GM12891 (cell line): ENCODE results near the gene FSHR.

Source experiments
- DNase-seq: peaks from one replicate; pipeline ENCODE4 v3.0.0; 2011; ENCODE audit warnings: low spot score; ENCODE audit not compliant: insufficient read length
- FAIRE-seq: peaks from 2 replicates; lab custom pipeline; 2011; peaks lifted over from hg19 to GRCh38; lab: Jason Lieb, UNC
- PAX5 ChIP-seq: IDR thresholded peaks from 2 replicates; pipeline ENCODE4 v1.6.1; 2011; ENCODE audit warnings: low read length, moderate library complexity, mild to moderate bottlenecking; ENCODE audit not compliant: insufficient read depth, severe bottlenecking
- POLR2A ChIP-seq: IDR thresholded peaks from 2 replicates; pipeline ENCODE4 v1.6.1; 2011; ENCODE audit warnings: low read depth, low read length, control low read depth
- POLR2AphosphoS5 ChIP-seq: IDR thresholded peaks from 2 replicates; pipeline ENCODE4 v1.6.1; 2011; ENCODE audit warnings: low read depth, low read length, control low read depth
- POU2F2 ChIP-seq: IDR thresholded peaks from 2 replicates; pipeline ENCODE4 v1.6.1; 2011; ENCODE audit warnings: low read depth, mild to moderate bottlenecking, control low read depth, low read length, moderate library complexity
- SPI1 ChIP-seq: IDR thresholded peaks from 2 replicates; pipeline ENCODE4 v1.6.1; 2011; ENCODE audit warnings: low read depth, low read length, control low read depth
- TAF1 ChIP-seq: IDR thresholded peaks from 2 replicates; pipeline ENCODE4 v1.6.1; 2011; ENCODE audit warnings: low read depth, low read length, control low read depth

Gene FSHR

DNA sequence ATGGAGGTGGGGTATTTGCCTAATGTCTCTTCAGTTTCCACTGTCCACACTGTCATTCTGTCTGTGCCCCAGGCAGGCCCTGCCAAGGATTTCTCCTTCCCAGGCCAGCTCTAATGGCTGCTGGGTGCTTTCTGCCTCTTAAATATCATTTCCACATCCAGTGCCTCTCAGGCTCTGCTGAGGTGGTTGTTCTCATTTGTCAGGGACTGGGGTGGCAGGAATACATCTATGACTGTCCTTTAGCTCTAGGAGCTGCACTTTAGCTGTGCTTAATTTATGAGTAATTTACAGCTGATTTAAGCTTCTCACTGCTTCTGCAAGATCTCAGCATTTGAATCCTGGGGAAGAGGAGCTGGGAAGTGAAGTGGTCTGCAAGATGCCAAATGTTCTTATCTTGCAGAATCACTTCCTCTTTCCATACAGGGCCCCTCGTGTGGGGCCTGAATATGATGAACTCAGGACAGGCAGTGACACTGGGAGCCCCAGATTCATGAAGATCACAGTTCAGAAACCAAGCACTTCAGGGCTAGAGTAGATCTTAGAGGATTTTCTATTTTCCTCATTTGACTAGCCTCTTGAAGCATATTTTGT lies 150.2 kb downstream of the FSHR start:
- DNase-seq, result no peak
- peak; percentile 33 for FAIRE-seq
- TF ChIP-seq POLR2A, result no peak
- peak; percentile 97 for TF ChIP-seq SPI1

DNA sequence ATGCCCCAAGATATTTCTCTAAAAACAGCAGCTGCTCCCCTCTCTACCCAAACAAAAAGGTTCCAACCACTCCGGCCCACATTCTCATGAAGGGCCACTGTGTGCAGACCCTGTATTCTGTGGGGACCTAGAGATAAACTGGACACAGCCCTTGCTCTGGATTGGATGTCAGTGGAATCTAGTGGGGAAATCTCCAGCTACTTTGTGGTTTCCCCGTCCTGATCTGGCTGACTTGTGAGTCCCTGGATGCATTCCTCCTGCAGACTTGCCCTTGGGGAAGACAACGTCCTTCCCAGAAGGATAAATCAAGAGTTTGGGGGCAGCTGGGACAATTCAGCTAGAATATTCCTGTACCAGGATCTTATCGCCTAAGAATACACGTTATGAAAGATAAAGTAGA lies 151.1 kb downstream of the FSHR start:
- DNase-seq (no peak), FAIRE-seq (no peak)

DNA sequence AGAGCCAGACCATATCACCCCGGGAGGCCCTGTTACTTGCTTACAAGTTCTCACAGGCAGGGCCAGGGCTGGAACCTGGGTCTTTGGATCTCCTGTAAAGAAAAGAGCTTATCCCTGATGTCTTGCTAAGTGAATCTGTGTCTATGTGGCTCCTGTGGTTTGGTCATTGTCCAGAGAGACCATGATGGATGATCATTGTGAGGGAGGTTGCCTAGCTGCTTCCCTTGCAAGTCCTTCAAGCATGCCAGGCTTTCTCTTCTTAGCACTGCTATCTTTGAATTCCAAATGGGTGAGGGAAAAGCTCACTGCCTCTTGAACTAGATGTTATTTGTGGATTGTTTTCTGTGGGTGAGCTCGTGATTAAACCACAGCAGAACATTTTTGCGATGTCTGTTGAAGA lies 151.6 kb downstream of the FSHR start:
- FAIRE-seq (no peak), DNase-seq (no peak)
- TF ChIP-seq TAF1 (no peak), PAX5 (no peak), SPI1 (no peak), POLR2A (no peak)

More for the DNA sequence above, 151.1 kb downstream of the FSHR start:
- TF ChIP-seq POLR2AphosphoS5, result no peak
- no peak for TF ChIP-seq SPI1
- TF ChIP-seq POU2F2, result no peak
- TF ChIP-seq TAF1, result no peak
- no peak for TF ChIP-seq PAX5
- no peak for TF ChIP-seq POLR2A

DNA sequence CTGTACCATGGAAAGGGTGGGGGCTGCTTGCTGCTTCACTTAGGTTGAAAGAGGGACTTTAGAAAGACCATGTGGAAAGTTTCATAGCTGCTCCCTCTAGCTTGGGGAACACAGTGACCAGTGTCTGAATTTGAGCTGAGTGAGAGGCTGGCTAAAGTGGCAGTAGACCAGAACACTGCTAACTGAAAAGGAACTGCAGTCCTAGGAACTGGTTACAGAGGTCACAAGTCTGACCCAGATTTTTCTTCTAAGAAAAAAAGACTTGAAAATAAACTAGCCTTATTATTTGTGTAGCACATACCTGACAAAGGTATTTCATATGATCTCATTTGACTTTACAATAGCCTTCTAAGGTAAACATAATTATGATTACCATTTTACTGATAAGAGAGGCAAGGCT lies 153.6 kb downstream of the FSHR start:
- FAIRE-seq (no peak), DNase-seq (no peak)
- TF ChIP-seq TAF1, result no peak
- TF ChIP-seq POLR2AphosphoS5, result no peak
- TF ChIP-seq SPI1, result no peak
- TF ChIP-seq POU2F2, result no peak
- no peak for TF ChIP-seq POLR2A
- TF ChIP-seq PAX5, result no peak

DNA sequence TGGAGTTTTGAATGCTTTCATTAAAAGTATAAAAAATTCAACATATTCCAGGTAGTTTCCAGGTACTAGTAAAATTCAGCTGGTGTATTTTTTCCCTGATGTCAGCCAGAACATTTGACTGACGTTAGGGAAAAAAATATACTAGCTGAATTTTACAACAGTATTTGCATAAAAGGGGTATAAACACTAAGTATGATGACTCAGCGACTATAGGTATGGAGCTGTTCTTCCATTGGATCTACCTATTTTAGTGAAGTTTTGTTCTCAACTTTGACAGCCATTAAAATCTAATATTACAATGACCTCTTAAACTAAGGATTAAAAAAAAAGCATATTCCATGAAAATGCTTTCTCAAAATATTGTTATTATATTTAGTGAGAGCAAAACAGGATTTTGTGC lies 155.9 kb downstream of the FSHR start:
- no peak for FAIRE-seq
- TF ChIP-seq PAX5 (no peak), TAF1 (no peak), POU2F2 (no peak), POLR2AphosphoS5 (no peak), POLR2A (no peak), SPI1 (no peak)
- no peak for DNase-seq

DNA sequence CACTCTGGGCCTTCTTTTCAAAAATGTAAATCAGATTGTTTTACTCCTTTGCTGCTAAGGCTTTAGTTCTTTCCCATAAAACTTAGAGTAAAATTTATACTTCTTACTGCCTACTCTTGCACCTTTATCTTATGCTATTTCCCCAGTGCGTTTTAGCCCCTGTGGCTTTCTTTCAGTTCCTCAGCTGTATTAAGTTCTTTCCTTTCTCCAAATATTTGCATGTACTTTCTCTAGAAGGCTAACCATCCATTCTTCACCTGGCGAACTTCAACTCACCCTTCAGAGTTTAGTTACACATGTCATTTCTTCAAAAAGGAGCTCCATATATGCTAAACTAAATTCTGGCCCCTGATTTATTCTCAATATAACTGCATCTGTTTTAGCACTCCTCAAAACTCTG lies 160.7 kb downstream of the FSHR start:
- TF ChIP-seq SPI1, result peak; percentile 89
- no peak for TF ChIP-seq POLR2AphosphoS5
- TF ChIP-seq PAX5, result no peak
- TF ChIP-seq POLR2A, result no peak
- DNase-seq, result no peak
- FAIRE-seq, result no peak

DNA sequence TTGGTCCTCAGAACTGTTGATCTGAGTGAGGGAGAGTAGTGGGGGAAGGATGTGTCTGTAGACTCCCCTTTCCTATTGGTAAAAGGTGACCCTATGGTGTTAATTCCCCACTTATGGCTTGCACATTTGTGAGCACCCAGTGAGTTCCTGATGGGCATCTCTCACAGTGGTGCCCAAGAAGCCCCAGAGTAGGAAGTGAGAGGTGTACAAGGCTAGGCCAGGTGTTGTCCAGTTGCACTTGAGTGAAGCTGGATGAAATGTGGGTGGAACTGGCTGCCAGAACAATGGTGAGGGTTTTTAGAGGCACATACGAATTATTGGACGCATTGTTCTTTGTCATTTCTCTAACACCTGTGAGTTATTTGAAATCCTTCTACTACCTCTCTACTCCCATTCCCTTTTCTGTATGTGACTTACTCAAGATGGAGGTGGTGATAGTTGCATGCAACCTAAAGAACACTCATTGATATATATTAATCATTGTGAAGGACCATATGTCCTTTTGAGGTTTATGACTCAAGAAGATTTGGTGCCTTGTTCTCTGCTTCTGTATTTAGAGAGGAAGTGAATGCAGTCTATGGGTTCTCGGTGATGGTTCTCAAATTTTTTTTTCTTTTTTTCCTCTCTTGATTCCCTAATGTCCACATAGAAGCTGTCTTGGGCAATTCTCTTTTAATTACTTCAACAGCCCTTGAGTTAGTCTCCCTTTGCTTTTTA lies 162.7 kb downstream of the FSHR start:
- DNase-seq (no peak), FAIRE-seq (no peak)
- no peak for TF ChIP-seq PAX5
- no peak for TF ChIP-seq TAF1
- peak; percentile 92 for TF ChIP-seq SPI1

DNA sequence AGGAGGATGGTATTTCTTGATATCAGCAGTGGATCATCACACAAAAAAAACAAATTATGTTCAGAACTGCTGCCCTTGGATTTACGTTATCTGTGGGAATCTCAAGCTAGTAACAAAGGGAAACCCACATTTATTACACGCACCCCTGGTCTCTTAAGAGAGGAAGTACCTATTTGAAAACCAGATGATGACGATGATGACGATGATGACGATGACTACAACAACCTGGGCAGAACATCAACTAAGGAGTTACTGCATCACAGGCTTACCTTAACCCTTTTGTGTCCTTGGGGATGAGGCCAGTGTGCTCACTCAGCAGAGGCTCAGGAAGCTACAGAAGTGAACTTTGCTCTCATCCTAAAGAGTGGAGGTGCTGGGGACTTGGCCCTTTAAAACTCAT lies 169.4 kb downstream of the FSHR start:
- TF ChIP-seq SPI1, result peak; percentile 63
- no peak for TF ChIP-seq POU2F2
- peak; percentile 88 for FAIRE-seq
- no peak for DNase-seq

DNA sequence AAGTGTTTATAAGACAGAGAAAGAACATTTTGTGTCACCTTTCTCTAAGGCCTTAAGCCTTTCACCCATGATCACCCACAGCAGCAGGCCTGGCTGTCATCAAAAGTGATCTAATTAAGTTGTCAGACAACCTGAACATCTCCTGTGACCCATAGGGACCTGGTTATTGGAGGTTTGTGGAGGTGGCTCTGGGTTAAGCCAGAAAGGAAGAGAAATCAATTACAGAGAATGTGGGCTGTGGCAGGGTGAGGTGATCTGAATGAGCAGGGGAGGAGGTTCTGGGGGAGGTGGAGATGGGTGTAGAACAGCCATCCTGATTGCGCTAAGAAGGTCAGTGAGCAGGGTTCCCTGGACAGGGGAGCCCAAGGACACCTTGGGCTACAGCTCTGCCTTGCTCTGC lies 170.8 kb downstream of the FSHR start:
- FAIRE-seq (peak; percentile 79), DNase-seq (no peak)
- TF ChIP-seq POU2F2 (no peak), POLR2A (no peak), TAF1 (no peak), POLR2AphosphoS5 (no peak), PAX5 (no peak), SPI1 (no peak)

DNA sequence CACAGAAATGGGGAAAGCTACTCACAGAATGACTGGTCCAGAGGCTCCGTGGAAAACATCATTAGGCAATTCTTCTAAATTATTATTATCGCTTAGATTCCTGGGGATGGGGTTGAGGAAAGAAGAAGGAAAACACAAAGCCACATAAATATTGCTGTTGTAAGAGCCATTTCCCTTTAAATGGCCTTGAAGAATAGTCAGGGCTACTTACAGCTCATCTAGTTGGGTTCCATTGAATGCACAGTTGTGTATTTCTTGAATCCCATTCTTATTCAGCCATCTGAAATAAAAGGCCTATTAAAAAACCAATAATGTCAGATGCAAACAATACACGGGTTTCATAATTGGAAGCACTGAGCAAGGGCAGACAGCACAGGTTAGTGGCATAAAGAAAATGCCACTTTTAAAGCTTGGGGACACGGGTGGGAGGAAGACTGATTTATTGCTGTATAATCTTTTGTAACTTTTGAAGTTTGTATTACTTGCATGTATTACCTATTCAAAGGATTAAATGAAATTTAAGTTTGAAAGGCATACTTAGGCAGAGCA lies 171.4 kb downstream of the FSHR start:
- no peak for TF ChIP-seq TAF1
- FAIRE-seq, result no peak
- no peak for DNase-seq
